CD4-positive, alpha-beta T cell (primary cell): Measurements from ENCODE around the gene NOD2. TPM values are rescaled to one million over a fixed set of nuclear protein-coding genes. Genes with fewer than 3 reads are reported as not detected.

Experiments used
- ATAC-seq: fragments of 200-7000 bp; cut with Tn5 transposase; one replicate; pipeline ENCODE4 v1.10.0; 2022; ENCODE audit warnings: mild to moderate bottlenecking; ENCODE audit not compliant: poor library complexity
- CTCF ChIA-PET: fragments of 350-600 bp; sonication (Branson Sonifier 250); formaldehyde crosslinking; loops from one replicate; lab custom pipeline; 2021; ENCODE audit warnings: antibody characterized with exemption, inconsistent platforms; lab: Charles Lee
- POLR2A ChIA-PET: fragments of 350-600 bp; sonication (Branson Sonifier 250); formaldehyde crosslinking; loops from one replicate; lab custom pipeline; 2021; ENCODE audit warnings: antibody characterized with exemption, inconsistent platforms; lab: Charles Lee
- DNase-seq, 14 experiments: peaks; one replicate each; pipeline ENCODE4 v3.0.0-alpha.2; 2013 to 2020; ENCODE audit warnings: mixed read lengths in 2 of 14
- H3K27ac ChIP-seq, 2 donors: one replicate each; pipeline versions ENCODE4 v1.5.1 to v1.7.0; 2013; ENCODE audit warnings: low read length in 2 of 2, low read depth in 1 of 2, mild to moderate bottlenecking in 1 of 2
- H3K27me3 ChIP-seq, 2 experiments: 1 replicate in 1 of 2; 2 replicates in 1 of 2; pipeline versions ENCODE4 v1.6.1 to v1.7.0; 2013; ENCODE audit warnings: low read length in 2 of 2, control low read depth in 1 of 2, mild to moderate bottlenecking in 1 of 2, moderate library complexity in 1 of 2; ENCODE audit not compliant: insufficient read depth in 2 of 2, control insufficient read depth in 1 of 2
- H3K36me3 ChIP-seq: one replicate; pipeline ENCODE4 v1.6.1; 2013; ENCODE audit warnings: low read length, control low read depth; ENCODE audit not compliant: insufficient read depth
- H3K4me1 ChIP-seq: one replicate; pipeline ENCODE4 v1.6.1; 2013; ENCODE audit warnings: low read length, control low read depth; ENCODE audit not compliant: insufficient read depth
- H3K4me3 ChIP-seq: one replicate; pipeline ENCODE4 v1.5.1; 2013; ENCODE audit warnings: mild to moderate bottlenecking, low read length, moderate library complexity
- H3K9me3 ChIP-seq, 2 experiments: 1 replicate in 1 of 2; 2 replicates in 1 of 2; pipeline versions ENCODE4 v1.6.1 to v1.7.0; 2013; ENCODE audit warnings: low read length in 2 of 2, mild to moderate bottlenecking in 2 of 2, control low read depth in 1 of 2, moderate library complexity in 1 of 2; ENCODE audit not compliant: control insufficient read depth in 1 of 2, insufficient read depth in 1 of 2
- H3K27ac Mint-ChIP-seq: one replicate; pipeline ENCODE4 v1.8.0; 2020; ENCODE audit warnings: mixed read lengths
- H3K27me3 Mint-ChIP-seq: one replicate; pipeline ENCODE4 v1.8.0; 2021; ENCODE audit warnings: mixed read lengths
- H3K36me3 Mint-ChIP-seq: one replicate; pipeline ENCODE4 v1.8.0; 2021; ENCODE audit warnings: low read depth, mixed read lengths
- H3K4me1 Mint-ChIP-seq: one replicate; pipeline ENCODE4 v1.8.0; 2021; ENCODE audit warnings: low read depth, mixed read lengths
- H3K4me3 Mint-ChIP-seq: one replicate; pipeline ENCODE4 v1.8.0; 2020; ENCODE audit warnings: mild to moderate bottlenecking, mixed read lengths
- H3K9me3 Mint-ChIP-seq: one replicate; pipeline ENCODE4 v1.8.0; 2020; ENCODE audit warnings: mixed read lengths
- intact Hi-C, 2 experiments: fragments of 100-400 bp; cut with DNase I in 1 of 2; cut with micrococcal nuclease in 1 of 2; formaldehyde crosslinking; loops; one replicate each; pipeline versions ENCODE4 v1.15.1 to v1.9.0; 2023 to 2025; cut with DNase I, micrococcal nuclease
- total RNA-seq, 174 experiments: library from RNA in 2 of 174; stranded (reverse) in 2 of 174; gene quantifications; one replicate each; pipeline ENCODE4 v1.2.3 and lab custom pipeline; 2021 to 2026
- TF ChIP-seq, protein P1 (sequence below): fragments of 200-600 bp; IDR thresholded peaks from one replicate; pipeline ENCODE4 v1.8.0; 2022; ENCODE audit warnings: antibody characterized with exemption, mild to moderate bottlenecking

Gene NOD2
- total RNA-seq, 2 experiments from 2014 or later = 4.5 to 5.3 TPM

DNA sequence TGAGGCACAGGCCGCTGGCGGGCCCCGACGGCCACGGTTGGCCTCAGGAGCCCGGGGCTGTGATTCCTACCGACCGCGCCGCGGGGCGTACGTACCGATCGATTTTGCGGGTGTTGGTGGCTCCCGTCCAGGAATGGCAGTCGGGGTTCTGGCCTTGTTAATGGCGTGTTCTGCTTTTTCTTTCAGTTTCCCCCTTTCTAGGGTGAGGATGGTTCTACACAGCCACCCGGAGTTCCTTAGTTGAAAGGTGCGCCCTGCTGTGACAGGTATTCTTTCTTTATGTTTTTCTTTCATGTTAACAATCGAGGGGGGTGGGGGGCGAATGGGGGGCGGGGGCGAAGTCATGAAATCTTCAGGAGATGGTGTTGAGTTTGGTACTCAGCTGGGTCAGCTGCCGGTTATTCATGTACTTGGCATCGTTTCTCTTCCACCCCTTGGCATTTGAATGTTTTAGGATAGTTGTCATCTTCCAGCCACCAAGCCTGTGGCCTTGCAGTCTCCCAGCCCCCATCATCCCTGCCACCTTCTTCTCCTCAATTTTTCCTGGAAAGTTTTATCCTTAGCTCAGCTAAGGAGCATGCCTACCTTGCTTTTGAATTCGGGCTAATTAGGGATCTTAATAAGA is 49.3 kb downstream of the NOD2 start:
- Histone ChIP-seq H3K4me1 (peaks cover 15% of the 10 kb centered on the region), H3K27me3 (no peaks in the 10 kb centered on the region), H3K4me3 (peak overlapping the region; percentile 80), H3K36me3 (peaks cover 15% of the 10 kb centered on the region), H3K9me3 (no peaks in the 10 kb centered on the region), H3K27ac (peak overlapping the region; percentile 97 to 99)
- no peaks in the 10 kb centered on the region for H3K9me3 Mint-ChIP-seq
- DNase-seq (peak in 13 of 14 experiments; percentile 20 to 84 (median 40)), ATAC-seq (no peak)
- CTCF ChIA-PET = no interaction called here
- TF ChIP-seq, protein P1, sequence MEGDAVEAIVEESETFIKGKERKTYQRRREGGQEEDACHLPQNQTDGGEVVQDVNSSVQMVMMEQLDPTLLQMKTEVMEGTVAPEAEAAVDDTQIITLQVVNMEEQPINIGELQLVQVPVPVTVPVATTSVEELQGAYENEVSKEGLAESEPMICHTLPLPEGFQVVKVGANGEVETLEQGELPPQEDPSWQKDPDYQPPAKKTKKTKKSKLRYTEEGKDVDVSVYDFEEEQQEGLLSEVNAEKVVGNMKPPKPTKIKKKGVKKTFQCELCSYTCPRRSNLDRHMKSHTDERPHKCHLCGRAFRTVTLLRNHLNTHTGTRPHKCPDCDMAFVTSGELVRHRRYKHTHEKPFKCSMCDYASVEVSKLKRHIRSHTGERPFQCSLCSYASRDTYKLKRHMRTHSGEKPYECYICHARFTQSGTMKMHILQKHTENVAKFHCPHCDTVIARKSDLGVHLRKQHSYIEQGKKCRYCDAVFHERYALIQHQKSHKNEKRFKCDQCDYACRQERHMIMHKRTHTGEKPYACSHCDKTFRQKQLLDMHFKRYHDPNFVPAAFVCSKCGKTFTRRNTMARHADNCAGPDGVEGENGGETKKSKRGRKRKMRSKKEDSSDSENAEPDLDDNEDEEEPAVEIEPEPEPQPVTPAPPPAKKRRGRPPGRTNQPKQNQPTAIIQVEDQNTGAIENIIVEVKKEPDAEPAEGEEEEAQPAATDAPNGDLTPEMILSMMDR = no peak
- peak overlapping the region; percentile 99 for H3K4me3 Mint-ChIP-seq
- H3K4me1 Mint-ChIP-seq = peaks cover 55% of the 10 kb centered on the region
- peaks cover 58% of the 10 kb centered on the region for H3K36me3 Mint-ChIP-seq
- POLR2A ChIA-PET = interaction anchor here (1.5 to 10.1 kb wide), 5 partner anchors 22 to 404 kb away, joined by 4 to 167 read pairs (median 7); partner anchors contain the start of gene SNX20
- intact Hi-C loops = loop anchor here (2.0 to 10.0 kb wide), 7 partner anchors 194 to 715 kb away; partner anchors contain the start of genes BRD7 (in 2 of the 2), CNEP1R1 (in 1 of the 2), NKD1 (in 1 of the 2) and TENT4B (in 1 of the 2)
- no peaks in the 10 kb centered on the region for H3K27me3 Mint-ChIP-seq
- H3K27ac Mint-ChIP-seq = peak overlapping the region; percentile 87

DNA sequence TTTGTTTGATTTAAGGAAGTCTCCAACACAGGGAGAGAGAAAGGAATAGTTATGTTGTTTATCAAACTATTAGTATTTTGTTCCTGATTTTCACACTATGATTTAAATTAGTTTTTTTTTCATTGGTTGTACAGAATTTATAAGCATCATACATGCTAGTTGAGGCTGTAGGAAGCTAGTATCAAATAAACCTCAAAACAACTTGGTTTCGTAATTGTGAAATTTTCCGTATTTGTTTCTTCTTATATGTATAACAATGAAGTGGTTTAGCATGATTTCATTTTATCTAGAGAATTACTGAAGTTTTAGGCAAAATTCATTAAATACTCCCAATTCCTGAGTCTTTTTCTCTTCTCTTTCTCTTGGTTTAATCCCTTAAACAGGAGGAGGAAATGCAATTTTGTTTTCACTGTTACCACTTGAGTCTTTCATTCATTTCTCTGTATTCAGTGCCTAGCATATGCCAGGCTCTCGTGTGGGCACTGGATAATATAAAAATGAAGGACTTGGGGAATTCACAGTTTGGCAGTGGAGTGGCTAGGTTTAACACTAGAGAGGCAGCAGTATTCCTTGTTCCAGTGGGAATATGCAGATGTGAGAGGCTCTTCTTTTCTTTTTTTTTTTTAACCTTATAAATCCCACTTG is 50.3 kb downstream of the NOD2 start:
- DNase-seq (no peak), ATAC-seq (no peak)
- H3K9me3 ChIP-seq = no peaks in the 10 kb centered on the region
- H3K4me1 Mint-ChIP-seq = peaks cover 61% of the 10 kb centered on the region
- ChIA-PET CTCF (interaction anchor here (1.5 to 1.8 kb wide), 3 partner anchors 63 to 75 kb away, joined by 3 to 10 read pairs (median 6); no protein-coding TSS in a partner anchor), POLR2A (interaction anchor here (1.0 to 10.1 kb wide), 11 partner anchors 9 to 405 kb away, joined by 4 to 167 read pairs (median 5); partner anchors contain the start of gene SNX20)
- peak overlapping the region; percentile 99 for H3K4me3 Mint-ChIP-seq
- peaks cover 61% of the 10 kb centered on the region for H3K36me3 Mint-ChIP-seq
- H3K36me3 ChIP-seq = peaks cover 17% of the 10 kb centered on the region
- H3K4me1 ChIP-seq = peaks cover 21% of the 10 kb centered on the region
- H3K27ac Mint-ChIP-seq = peak overlapping the region; percentile 87
- intact Hi-C loops = loop anchor here (2.0 to 10.0 kb wide), 7 partner anchors 195 to 716 kb away; partner anchors contain the start of genes BRD7 (in 2 of the 2), CNEP1R1 (in 1 of the 2), NKD1 (in 1 of the 2) and TENT4B (in 1 of the 2)
- no peaks in the 10 kb centered on the region for H3K9me3 Mint-ChIP-seq
- H3K27me3 ChIP-seq = no peaks in the 10 kb centered on the region
- no peaks in the 10 kb centered on the region for H3K27me3 Mint-ChIP-seq
- peak overlapping the region; percentile 97 to 99 for H3K27ac ChIP-seq
- peak overlapping the region; percentile 80 for H3K4me3 ChIP-seq
- TF ChIP-seq, protein P1 = no peak

DNA sequence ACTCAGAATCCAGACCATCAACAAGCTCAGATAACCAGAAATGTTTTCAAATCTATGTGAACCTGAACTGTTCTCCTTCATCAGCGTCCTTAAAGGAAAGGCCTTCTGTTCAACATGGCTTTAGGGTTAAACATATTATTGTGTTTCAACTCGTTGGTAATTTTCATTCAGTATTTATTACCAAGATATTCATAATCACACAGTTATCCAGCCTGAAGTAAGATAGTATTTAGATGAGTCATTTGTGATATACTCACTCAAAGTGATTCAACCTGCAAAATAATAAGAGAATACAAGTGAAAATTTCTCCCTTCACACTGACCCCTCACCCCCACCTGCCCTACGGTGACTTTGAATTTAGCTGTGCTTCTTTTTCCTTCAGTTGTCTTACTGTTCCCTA is 51.5 kb downstream of the NOD2 start:
- peaks cover 67% of the 10 kb centered on the region for H3K36me3 Mint-ChIP-seq
- no peaks in the 10 kb centered on the region for H3K27me3 Mint-ChIP-seq
- intact Hi-C loops = loop anchor here (5.0 to 10.0 kb wide), 8 partner anchors 37 to 718 kb away; partner anchors contain the start of genes ADCY7 (in 1 of the 2), BRD7 (in 1 of the 2), CNEP1R1 (in 1 of the 2) and TENT4B (in 1 of the 2)
- ChIA-PET POLR2A (interaction anchor here (0.6 to 10.1 kb wide), 17 partner anchors 8 to 390 kb away, joined by 3 to 167 read pairs (median 5); partner anchors contain the start of gene SNX20), CTCF (interaction anchor here (0.7 to 1.8 kb wide), 7 partner anchors 61 to 361 kb away, joined by 3 to 10 read pairs (median 6); no protein-coding TSS in a partner anchor)
- H3K9me3 Mint-ChIP-seq = no peaks in the 10 kb centered on the region
- peak overlapping the region; percentile 97 to 99 for H3K27ac ChIP-seq
- H3K9me3 ChIP-seq = no peaks in the 10 kb centered on the region
- H3K27ac Mint-ChIP-seq = peak overlapping the region; percentile 87
- peaks cover 25% of the 10 kb centered on the region for H3K4me1 ChIP-seq
- no peaks in the 10 kb centered on the region for H3K27me3 ChIP-seq
- TF ChIP-seq, protein P1 = no peak
- ATAC-seq (no peak), DNase-seq (peak in 1 of 14 experiments; percentile 38)
- peak overlapping the region; percentile 99 for H3K4me3 Mint-ChIP-seq
- H3K36me3 ChIP-seq = peaks cover 25% of the 10 kb centered on the region
- H3K4me3 ChIP-seq = peak overlapping the region; percentile 80
- peaks cover 71% of the 10 kb centered on the region for H3K4me1 Mint-ChIP-seq
